Inflammatory macrophage treated with lipopolysaccharide for 4 hours (primary cell): ENCODE results near the gene TTF2.
"Not testable (repeated sequence)": the region's sequence is repeated elsewhere in the genome, so short reads cannot be mapped to it uniquely, and the experiment has no call there.

Source experiments
- DNase-seq: peaks from one replicate; pipeline ENCODE4 v3.0.0-alpha.2; 2020

Gene TTF2

GRCh38 chr1:117094841-117095604 lies 34.9 kb downstream of the TTF2 start:
- DNase-seq: no peak

GRCh38 chr1:117096951-117097408 lies 36.9 kb downstream of the TTF2 start:
- no peak for DNase-seq

GRCh38 chr1:117097443-117097842 lies 37.3 kb downstream of the TTF2 start:
- no peak for DNase-seq

GRCh38 chr1:117098287-117098890 lies 38.3 kb downstream of the TTF2 start:
- no peak for DNase-seq

- no peak for DNase-seq
Measured at GRCh38 chr1:117101334-117101733, 41.2 kb downstream of the TTF2 start.

GRCh38 chr1:117101858-117102257 lies 41.7 kb downstream of the TTF2 start:
- not testable (repeated sequence) for DNase-seq

- DNase-seq: no peak
Measured at GRCh38 chr1:117104986-117105385, 44.9 kb downstream of the TTF2 start.

- DNase-seq: no peak
Measured at GRCh38 chr1:117105722-117106121, 45.6 kb downstream of the TTF2 start.

- DNase-seq: peak; percentile 10
Measured at GRCh38 chr1:117106478-117106877, 46.4 kb downstream of the TTF2 start.

GRCh38 chr1:117107364-117107763 lies 47.2 kb downstream of the TTF2 start:
- DNase-seq: no peak

- no peak for DNase-seq
Measured at GRCh38 chr1:117110774-117111173, 50.6 kb downstream of the TTF2 start.

- no peak for DNase-seq
Measured at GRCh38 chr1:117112047-117112717, 52.1 kb downstream of the TTF2 start.

- DNase-seq: no peak
Measured at GRCh38 chr1:117113199-117113598, 53.1 kb downstream of the TTF2 start.

GRCh38 chr1:117114877-117115276 lies 54.8 kb downstream of the TTF2 start:
- DNase-seq: no peak

GRCh38 chr1:117116090-117116783 lies 56.1 kb downstream of the TTF2 start:
- no peak for DNase-seq

GRCh38 chr1:117116784-117117130 lies 56.6 kb downstream of the TTF2 start:
- DNase-seq: no peak

GRCh38 chr1:117117697-117118096 lies 57.6 kb downstream of the TTF2 start:
- DNase-seq: no peak

GRCh38 chr1:117118137-117118536 lies 58.0 kb downstream of the TTF2 start:
- no peak for DNase-seq

GRCh38 chr1:117119144-117119543 lies 59.0 kb downstream of the TTF2 start:
- not testable (repeated sequence) for DNase-seq

GRCh38 chr1:117120774-117121588 lies 60.9 kb downstream of the TTF2 start:
- no peak for DNase-seq

- peak; percentile 98 for DNase-seq
Measured at GRCh38 chr1:117121589-117122329, 61.6 kb downstream of the TTF2 start, which contains the start of gene TRIM45. TRIM45 (minus strand) TSS chr1:117121749; CDS start chr1:117121201, 548 bp downstream.
